Measurements from ENCODE around the gene TKTL1. TPM values are rescaled to one million over a fixed set of nuclear protein-coding genes. Genes with fewer than 3 reads are reported as not detected.

Gene TKTL1
- total RNA-seq, 1 donor from 2014 or later = 0.91 TPM

- Mint-ChIP-seq H3K27ac (ENCODE audit: unreplicated experiment) (peak overlapping the region; percentile 98), H3K27me3 (ENCODE audit: low read depth) (peaks cover 8% of the 10 kb centered on the region), H3K4me1 (peaks cover 6% of the 10 kb centered on the region), H3K36me3 (ENCODE audit: low read depth) (peaks cover 4% of the 10 kb centered on the region), H3K4me3 (peak overlapping the region; percentile 98), H3K9me3 (no peaks in the 10 kb centered on the region)
- no peak for TF ChIP-seq CTCF (conservative IDR thresholded peaks at IDR 0.05)
- DNase-seq (ENCODE audit: low read depth, low spot score) = peak; percentile 44
These were observed 74.1 kb downstream of the TKTL1 start for GRCh38 chrX:154369449-154370299.

GRCh38 chrX:154370300-154371016, 74.9 kb downstream of the TKTL1 start:
- H3K27me3 Mint-ChIP-seq (ENCODE audit: low read depth) = peaks cover 8% of the 10 kb centered on the region

GRCh38 chrX:154371017-154371788, 75.6 kb downstream of the TKTL1 start:
- Mint-ChIP-seq H3K4me3 (peak overlapping the region; percentile 90), H3K9me3 (no peaks in the 10 kb centered on the region), H3K27ac (ENCODE audit: unreplicated experiment) (peak overlapping the region; percentile 83), H3K4me1 (peaks cover 6% of the 10 kb centered on the region), H3K36me3 (ENCODE audit: low read depth) (peaks cover 4% of the 10 kb centered on the region), H3K27me3 (ENCODE audit: low read depth) (peaks cover 8% of the 10 kb centered on the region)
- TF ChIP-seq CTCF (conservative IDR thresholded peaks at IDR 0.05) = no peak
- peak; percentile 74 for DNase-seq (ENCODE audit: low read depth, low spot score)

More at GRCh38 chrX:154370300-154371016, 74.9 kb downstream of the TKTL1 start:
- no peak for DNase-seq (ENCODE audit: low read depth, low spot score)
- H3K4me3 Mint-ChIP-seq = peak overlapping the region; percentile 98
- peak overlapping the region; percentile 98 for H3K27ac Mint-ChIP-seq (ENCODE audit: unreplicated experiment)
- H3K4me1 Mint-ChIP-seq = peaks cover 6% of the 10 kb centered on the region
- no peaks in the 10 kb centered on the region for H3K9me3 Mint-ChIP-seq
- H3K36me3 Mint-ChIP-seq (ENCODE audit: low read depth) = peaks cover 4% of the 10 kb centered on the region
- no peak for TF ChIP-seq CTCF (conservative IDR thresholded peaks at IDR 0.05)

GRCh38 chrX:154371789-154372300, 76.2 kb downstream of the TKTL1 start:
- peaks cover 8% of the 10 kb centered on the region for H3K27me3 Mint-ChIP-seq (ENCODE audit: low read depth)
- no peak for TF ChIP-seq CTCF (conservative IDR thresholded peaks at IDR 0.05)
- peaks cover 6% of the 10 kb centered on the region for H3K4me1 Mint-ChIP-seq
- H3K27ac Mint-ChIP-seq (ENCODE audit: unreplicated experiment) = no peak overlapping the region
- no peak for DNase-seq (ENCODE audit: low read depth, low spot score)
- peaks cover 4% of the 10 kb centered on the region for H3K36me3 Mint-ChIP-seq (ENCODE audit: low read depth)
- H3K9me3 Mint-ChIP-seq = no peaks in the 10 kb centered on the region
- no peak overlapping the region for H3K4me3 Mint-ChIP-seq

GRCh38 chrX:154372612-154373022, 77.0 kb downstream of the TKTL1 start:
- no peak overlapping the region for H3K27ac Mint-ChIP-seq (ENCODE audit: unreplicated experiment)
- H3K4me1 Mint-ChIP-seq = peaks cover 6% of the 10 kb centered on the region
- H3K36me3 Mint-ChIP-seq (ENCODE audit: low read depth) = peaks cover 4% of the 10 kb centered on the region

More at GRCh38 chrX:154372612-154373022, 77.0 kb downstream of the TKTL1 start:
- Mint-ChIP-seq H3K9me3 (no peaks in the 10 kb centered on the region), H3K4me3 (peak overlapping the region; percentile 83), H3K27me3 (ENCODE audit: low read depth) (peaks cover 8% of the 10 kb centered on the region)
- no peak for DNase-seq (ENCODE audit: low read depth, low spot score)
- no peak for TF ChIP-seq CTCF (conservative IDR thresholded peaks at IDR 0.05)

Data from neural crest cell (in vitro differentiated cells).